ENCODE results near the gene LPA.

DNA sequence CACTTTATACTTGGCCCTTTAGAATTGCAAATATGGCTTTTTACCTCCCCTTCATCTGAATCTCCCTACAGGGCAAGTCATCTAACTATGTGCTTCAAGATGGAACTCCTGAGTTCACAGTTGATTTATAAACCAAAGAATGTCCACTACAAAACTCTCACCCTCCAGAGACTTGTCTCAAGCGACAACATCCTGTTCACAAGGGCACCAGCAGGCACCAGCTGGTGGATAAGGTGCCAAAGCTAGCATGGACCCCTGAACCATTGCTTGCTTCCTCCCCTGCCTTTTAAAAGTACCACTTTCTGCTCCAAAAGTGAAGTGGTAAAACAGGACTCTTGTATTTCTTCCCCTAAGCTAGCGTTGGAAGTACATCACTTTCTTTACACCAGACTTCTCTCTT is 154.5 kb downstream of the LPA start:
- TF ChIP-seq, protein P1, sequence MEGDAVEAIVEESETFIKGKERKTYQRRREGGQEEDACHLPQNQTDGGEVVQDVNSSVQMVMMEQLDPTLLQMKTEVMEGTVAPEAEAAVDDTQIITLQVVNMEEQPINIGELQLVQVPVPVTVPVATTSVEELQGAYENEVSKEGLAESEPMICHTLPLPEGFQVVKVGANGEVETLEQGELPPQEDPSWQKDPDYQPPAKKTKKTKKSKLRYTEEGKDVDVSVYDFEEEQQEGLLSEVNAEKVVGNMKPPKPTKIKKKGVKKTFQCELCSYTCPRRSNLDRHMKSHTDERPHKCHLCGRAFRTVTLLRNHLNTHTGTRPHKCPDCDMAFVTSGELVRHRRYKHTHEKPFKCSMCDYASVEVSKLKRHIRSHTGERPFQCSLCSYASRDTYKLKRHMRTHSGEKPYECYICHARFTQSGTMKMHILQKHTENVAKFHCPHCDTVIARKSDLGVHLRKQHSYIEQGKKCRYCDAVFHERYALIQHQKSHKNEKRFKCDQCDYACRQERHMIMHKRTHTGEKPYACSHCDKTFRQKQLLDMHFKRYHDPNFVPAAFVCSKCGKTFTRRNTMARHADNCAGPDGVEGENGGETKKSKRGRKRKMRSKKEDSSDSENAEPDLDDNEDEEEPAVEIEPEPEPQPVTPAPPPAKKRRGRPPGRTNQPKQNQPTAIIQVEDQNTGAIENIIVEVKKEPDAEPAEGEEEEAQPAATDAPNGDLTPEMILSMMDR (IDR thresholded peaks at IDR 0.05; ENCODE audit: poor library complexity) = no peak
- TF ChIP-seq EZH2 (IDR thresholded peaks at IDR 0.05; ENCODE audit: borderline replicate concordance) = no peak

Data from hepatocyte (in vitro differentiated cells).